Loucy (cell line): ENCODE results near the gene XAB2.

Source experiments
- CTCF ChIP-seq: fragments of 200-600 bp; sonication (generic); conservative IDR thresholded peaks from 2 replicates; pipeline ENCODE4 v1.5.1; 2014; ENCODE audit warnings: mild to moderate bottlenecking, antibody characterized with exemption, low read length
- EZH2phosphoT487 ChIP-seq: fragments of 200-600 bp; IDR thresholded peaks from 2 replicates; pipeline ENCODE4 v1.6.1; 2018; ENCODE audit warnings: antibody characterized with exemption, mild to moderate bottlenecking, moderate library complexity, borderline replicate concordance

GRCh38 chr19:7645656-7646425 lies 16.5 kb upstream of the XAB2 start:
- no peak for TF ChIP-seq CTCF
- TF ChIP-seq EZH2phosphoT487, result no peak
